Neural cell (in vitro differentiated cells): Measurements from ENCODE around the gene MIOS. TPM values are rescaled to one million over a fixed set of nuclear protein-coding genes. Genes with fewer than 3 reads are reported as not detected.

Experiments
- H2AFZ ChIP-seq: fragments of 200-600, 300-800 bp; sonication (generic), shearing (Covaris generic); 2 replicates; pipeline ENCODE4 v1.6.0; 2014; ENCODE audit warnings: low read depth, mild to moderate bottlenecking, antibody characterized with exemption, low read length, moderate library complexity
- H3F3A ChIP-seq: fragments of 200-600 bp; shearing (Covaris generic); 2 replicates; pipeline ENCODE4 v1.6.1; 2016; ENCODE audit warnings: mild to moderate bottlenecking, moderate library complexity, mixed read lengths, antibody characterized with exemption, low read length; ENCODE audit not compliant: insufficient read depth, poor library complexity, severe bottlenecking
- H3K27ac ChIP-seq: fragments of 200-600, 300-800 bp; sonication (generic), shearing (Covaris generic); 2 replicates; pipeline ENCODE4 v1.5.1; 2014; ENCODE audit warnings: mild to moderate bottlenecking, low read length, moderate library complexity
- H3K27me3 ChIP-seq: fragments of 300-800, 200-600 bp; sonication (generic), shearing (Covaris generic); 2 replicates; pipeline ENCODE4 v1.6.0; 2014; ENCODE audit warnings: mild to moderate bottlenecking, low read depth, low read length, moderate library complexity; ENCODE audit not compliant: insufficient read depth
- H3K36me3 ChIP-seq: fragments of 300-800, 200-600 bp; sonication (generic), shearing (Covaris generic); 2 replicates; pipeline ENCODE4 v1.5.1; 2014; ENCODE audit warnings: mild to moderate bottlenecking, antibody characterized with exemption, low read length, moderate library complexity; ENCODE audit not compliant: insufficient read depth
- H3K4me2 ChIP-seq: fragments of 300-800, 200-600 bp; sonication (generic), shearing (Covaris generic); 2 replicates; pipeline ENCODE4 v1.6.0; 2014; ENCODE audit warnings: mild to moderate bottlenecking, low read length
- H3K4me3 ChIP-seq: fragments of 300-800, 200-600 bp; sonication (generic), shearing (Covaris generic); 2 replicates; pipeline ENCODE4 v1.5.1; 2014; ENCODE audit warnings: mild to moderate bottlenecking, low read length, moderate library complexity
- H3K79me2 ChIP-seq: fragments of 200-600 bp; shearing (Covaris generic); replicated peaks from 2 replicates; pipeline ENCODE4 v1.6.0; 2014; ENCODE audit warnings: mild to moderate bottlenecking, low read length, moderate library complexity; ENCODE audit not compliant: insufficient read depth
- H3K9ac ChIP-seq: fragments of 300-800, 200-600 bp; sonication (generic), shearing (Covaris generic); 2 replicates; pipeline ENCODE4 v1.6.1; 2016; ENCODE audit warnings: mild to moderate bottlenecking, low read length, mixed read lengths
- H3K9me2 ChIP-seq: fragments of 200-600 bp; shearing (Covaris generic); 2 replicates; pipeline ENCODE4 v1.6.1; 2016; ENCODE audit warnings: mild to moderate bottlenecking, low read length, mixed read lengths; ENCODE audit not compliant: insufficient read depth
- H3K9me3 ChIP-seq: fragments of 200-600, 300-800 bp; sonication (generic), shearing (Covaris generic); 2 replicates; pipeline ENCODE4 v1.6.1; 2016; ENCODE audit warnings: mild to moderate bottlenecking, mixed run types, low read length, moderate library complexity, mixed read lengths
- H4K20me1 ChIP-seq: fragments of 200-600 bp; shearing (Covaris generic); 2 replicates; pipeline ENCODE4 v1.6.1; 2016; ENCODE audit warnings: mild to moderate bottlenecking, mixed run types; ENCODE audit not compliant: insufficient read depth
- CTCF ChIP-seq: fragments of 450-650 bp; IDR thresholded peaks from 2 replicates; pipeline ENCODE4 v1.5.1; 2014; ENCODE audit warnings: antibody characterized with exemption, mild to moderate bottlenecking, moderate library complexity; ENCODE audit not compliant: poor library complexity, severe bottlenecking
- EP300 ChIP-seq: fragments of 450-650 bp; conservative IDR thresholded peaks from 2 replicates; pipeline ENCODE4 v1.6.1; 2014; ENCODE audit warnings: antibody characterized with exemption, mild to moderate bottlenecking, moderate library complexity; ENCODE audit not compliant: poor library complexity, severe bottlenecking
- EZH2 ChIP-seq: fragments of 200-600, 300-800 bp; shearing (Covaris generic), sonication (generic); IDR thresholded peaks from 2 replicates; pipeline ENCODE4 v1.6.1; 2014; ENCODE audit warnings: antibody characterized with exemption, low read length, borderline replicate concordance, mild to moderate bottlenecking; ENCODE audit not compliant: insufficient read depth, poor library complexity, severe bottlenecking
- MXI1 ChIP-seq: fragments of 450-650 bp; conservative IDR thresholded peaks from 2 replicates; pipeline ENCODE4 v1.6.1; 2014; ENCODE audit warnings: antibody characterized with exemption, mild to moderate bottlenecking; ENCODE audit not compliant: poor library complexity, severe bottlenecking
- POLR2AphosphoS5 ChIP-seq: IDR thresholded peaks from 2 replicates; pipeline ENCODE4 v1.6.1; 2012
- RAD21 ChIP-seq: fragments of 450-650 bp; conservative IDR thresholded peaks from 2 replicates; pipeline ENCODE4 v1.6.1; 2014; ENCODE audit warnings: antibody characterized with exemption, mild to moderate bottlenecking, moderate library complexity
- REST ChIP-seq: IDR thresholded peaks from 2 replicates; pipeline ENCODE4 v1.6.1; 2012; ENCODE audit warnings: borderline replicate concordance
- SMC3 ChIP-seq: fragments of 450-650 bp; conservative IDR thresholded peaks from 2 replicates; pipeline ENCODE4 v1.6.1; 2014; ENCODE audit warnings: antibody characterized with exemption, mild to moderate bottlenecking, moderate library complexity; ENCODE audit not compliant: poor library complexity
- TAF1 ChIP-seq: IDR thresholded peaks from 2 replicates; pipeline ENCODE4 v1.6.1; 2012; ENCODE audit warnings: low read depth
- polyA plus RNA-seq: library from polyadenylated mRNA; depleted of rRNA; stranded (reverse); fragments of >200 nt; gene quantifications from 2 replicates; pipeline ENCODE4 v1.2.3, GENCODE V29; 2014

Gene MIOS
- polyA plus RNA-seq, 1 donor from 2014 or later: 52.2 TPM

GRCh38 chr7:7565746-7566650 lies 686 bp upstream of the MIOS start:
- Histone ChIP-seq H3K79me2 (peaks cover 22% of the 10 kb centered on the region), H3K27ac (no peak overlapping the region), H4K20me1 (no peaks in the 10 kb centered on the region), H2AFZ (peak overlapping the region; percentile 27), H3K9me2 (no peaks in the 10 kb centered on the region), H3K4me2 (peak overlapping the region; percentile 45), H3K9ac (peak overlapping the region; percentile 74), H3K9me3 (no peaks in the 10 kb centered on the region), H3F3A (peaks cover 3% of the 10 kb centered on the region), H3K36me3 (no peaks in the 10 kb centered on the region), H3K27me3 (no peaks in the 10 kb centered on the region), H3K4me3 (peak overlapping the region; percentile 84)
- TF ChIP-seq REST (no peak), MXI1 (no peak), POLR2AphosphoS5 (no peak), EZH2 (no peak), RAD21 (no peak), CTCF (no peak), TAF1 (no peak)

GRCh38 chr7:7567898-7568531 lies 1.3 kb downstream of the MIOS start:
- Histone ChIP-seq H3K4me2 (peak overlapping the region; percentile 89), H3K27ac (no peak overlapping the region), H3K79me2 (peaks cover 37% of the 10 kb centered on the region), H3K9me2 (no peaks in the 10 kb centered on the region), H3K4me3 (peak overlapping the region; percentile 84), H3F3A (peaks cover 3% of the 10 kb centered on the region), H3K9ac (peak overlapping the region; percentile 74), H4K20me1 (no peaks in the 10 kb centered on the region), H3K36me3 (no peaks in the 10 kb centered on the region), H3K27me3 (no peaks in the 10 kb centered on the region), H2AFZ (no peak overlapping the region), H3K9me3 (no peaks in the 10 kb centered on the region)
- no peak for TF ChIP-seq SMC3
- TF ChIP-seq RAD21: no peak
- TF ChIP-seq REST: no peak
- no peak for TF ChIP-seq CTCF
- no peak for TF ChIP-seq EP300
- no peak for TF ChIP-seq POLR2AphosphoS5
- TF ChIP-seq TAF1: no peak
